Activated CD4-positive, alpha-beta T cell treated with anti-CD3 and anti-CD28 coated beads, Interleukin-10, Interleukin-2, amounts not matched to agents 100 ng/mL and 50 ng/mL, durations not matched to agents 16 hours and 8 hours (primary cell): ENCODE measurements around the gene CPLX1.

Experiments used
- DNase-seq: peaks from one replicate; pipeline ENCODE4 v3.0.0-alpha.2; 2020

Gene CPLX1

DNA sequence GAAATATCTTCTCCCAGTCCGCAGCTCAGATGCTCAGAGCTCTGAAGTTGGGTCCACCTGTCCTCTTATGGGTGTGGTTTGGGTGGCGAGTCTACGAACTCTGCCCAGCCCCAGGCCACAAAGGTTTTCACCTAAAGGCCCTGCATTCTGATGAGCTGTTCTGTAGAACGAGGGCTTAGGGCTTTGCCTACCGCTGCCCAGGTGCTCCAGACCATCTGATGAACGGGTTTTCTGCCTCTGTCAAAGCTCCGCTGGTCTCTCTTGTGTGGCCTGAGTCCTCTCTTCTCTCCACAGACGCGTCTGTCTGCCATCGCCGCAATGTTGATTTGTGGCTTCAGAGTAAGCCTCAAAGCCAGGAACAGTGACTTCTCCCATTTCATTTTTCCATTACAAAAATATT is 28.4 kb upstream of the CPLX1 start:
- DNase-seq = no peak

- no peak for DNase-seq
Measured at GRCh38 chr4:853416-853781, 27.5 kb upstream of the CPLX1 start.

DNA sequence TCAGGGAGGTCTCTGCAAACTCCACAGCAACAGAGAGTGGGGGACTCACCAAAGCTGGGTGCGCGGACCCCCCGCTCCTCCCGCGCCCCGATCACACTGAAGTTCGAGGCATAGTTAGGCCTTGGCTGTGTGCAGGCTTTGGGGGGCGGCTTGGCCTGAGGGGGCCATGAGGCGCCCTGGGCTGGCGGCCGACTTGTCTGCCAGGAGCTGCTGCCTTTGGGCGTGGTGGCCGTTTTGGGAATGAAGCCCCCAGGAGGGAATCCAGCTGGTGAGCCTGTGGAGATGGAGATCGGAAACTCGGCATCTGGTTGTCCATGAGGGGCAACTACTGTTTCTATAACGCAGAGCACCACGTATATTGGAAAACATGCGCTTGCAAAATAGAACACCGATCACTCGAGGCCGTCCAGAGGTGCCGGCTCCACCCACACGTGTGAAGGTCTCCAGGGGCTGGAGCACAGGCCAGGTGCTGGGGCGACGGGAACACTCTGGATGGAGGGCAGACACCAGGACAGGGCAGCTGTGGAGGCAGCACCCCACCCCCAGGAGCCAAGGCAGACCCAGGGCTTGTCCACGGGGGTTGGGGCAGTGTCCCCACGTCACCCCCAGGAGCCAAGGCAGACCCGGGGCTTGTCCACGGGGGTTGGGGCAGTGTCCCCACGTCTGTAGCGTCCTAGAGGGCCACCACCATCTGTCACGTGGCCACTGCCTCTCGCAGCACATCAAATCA is 25.9 kb upstream of the CPLX1 start:
- no peak for DNase-seq

DNA sequence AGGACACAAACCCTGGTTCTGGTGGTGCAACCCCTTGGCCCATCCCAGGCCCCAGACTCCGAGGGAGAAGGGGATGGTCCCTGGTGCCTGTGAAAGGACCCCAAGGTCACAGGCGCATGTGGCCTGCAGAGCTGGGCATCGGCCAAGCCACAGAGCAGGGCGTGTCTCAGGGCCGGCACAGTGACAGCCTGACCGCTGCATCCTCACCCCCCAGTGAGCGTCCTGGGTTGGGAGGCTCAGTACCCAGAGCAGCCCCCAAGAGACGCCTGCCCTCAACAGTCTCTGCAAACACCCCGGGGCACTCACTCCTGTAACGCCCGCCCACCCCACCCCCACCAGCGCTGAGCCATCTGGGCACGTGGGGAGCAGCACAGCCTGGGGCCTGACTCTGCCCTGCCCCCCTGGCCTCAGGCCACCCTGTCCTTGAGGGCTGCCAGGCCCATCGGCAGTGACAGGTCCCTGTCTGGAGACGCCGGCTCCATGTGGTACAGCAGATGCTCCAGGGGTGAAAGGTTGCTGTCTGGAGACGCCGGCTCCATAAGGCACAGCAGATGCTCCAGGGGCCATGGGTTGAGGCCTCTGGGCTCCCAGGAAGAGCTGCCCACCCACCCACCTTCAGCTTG is 24.5 kb upstream of the CPLX1 start:
- no peak for DNase-seq

DNA sequence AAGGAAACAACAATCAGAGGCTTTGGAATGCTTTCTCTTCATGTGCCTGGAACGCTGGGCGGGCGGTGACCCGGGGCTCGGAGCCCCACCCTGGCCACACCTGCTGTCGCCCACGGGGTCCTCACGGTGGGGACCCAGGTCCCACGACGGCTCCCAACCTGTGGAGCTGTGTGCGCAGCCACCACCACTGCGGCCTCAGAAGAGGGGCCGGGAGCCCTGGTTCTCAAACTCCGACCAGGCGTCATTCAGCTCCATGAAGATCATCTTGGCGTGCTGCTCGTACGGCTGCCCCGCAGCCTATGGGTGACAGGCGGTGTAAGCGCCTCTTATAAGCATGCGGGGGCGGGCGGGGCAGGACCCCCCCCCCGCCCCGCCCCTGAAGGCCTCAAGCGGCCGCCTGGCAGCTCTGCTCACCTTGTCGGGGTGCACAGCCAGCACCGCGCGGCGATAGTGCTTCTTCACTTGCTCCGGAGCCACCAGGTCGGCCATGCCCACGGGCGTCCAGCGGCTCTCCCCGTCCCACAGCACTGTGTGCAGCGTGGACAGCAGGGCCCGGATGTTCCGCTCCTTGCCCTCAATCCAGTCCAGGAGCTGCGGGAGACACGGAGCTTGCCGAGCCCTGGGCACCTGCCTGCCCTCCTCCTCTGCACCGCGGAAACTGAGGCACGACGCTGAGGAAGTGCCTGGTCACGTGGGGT is 23.7 kb upstream of the CPLX1 start:
- no peak for DNase-seq

- no peak for DNase-seq
Measured at GRCh38 chr4:848803-849477, 23.0 kb upstream of the CPLX1 start.

GRCh38 chr4:848307-848691 is 22.4 kb upstream of the CPLX1 start:
- no peak for DNase-seq

GRCh38 chr4:845836-846251 is 19.9 kb upstream of the CPLX1 start:
- DNase-seq = no peak

GRCh38 chr4:845233-845835 is 19.4 kb upstream of the CPLX1 start:
- DNase-seq = no peak

- DNase-seq = no peak
Measured at GRCh38 chr4:844752-845232, 18.9 kb upstream of the CPLX1 start.

GRCh38 chr4:839675-840443 is 13.9 kb upstream of the CPLX1 start:
- DNase-seq = peak; percentile 59

DNA sequence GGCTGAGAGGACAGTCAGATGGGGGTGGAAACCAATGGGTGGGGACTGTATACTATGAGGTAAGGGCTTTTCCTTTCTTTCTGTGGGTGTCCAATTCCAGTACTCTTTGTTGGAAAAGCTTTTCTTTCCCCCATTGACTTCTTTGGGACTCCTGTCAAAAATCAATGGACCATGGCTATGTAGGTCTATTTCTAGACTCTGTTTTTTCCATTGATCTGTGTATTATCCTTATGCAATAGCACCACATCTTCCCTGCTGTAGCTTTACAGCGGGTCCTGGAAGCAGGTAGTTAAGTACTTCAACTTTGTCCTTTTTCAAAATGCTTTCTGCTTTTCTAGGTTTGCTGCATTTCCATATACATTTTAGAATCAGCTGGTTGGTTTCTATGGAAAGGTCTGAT is 11.8 kb upstream of the CPLX1 start:
- DNase-seq = no peak

GRCh38 chr4:836750-837301 is 10.9 kb upstream of the CPLX1 start:
- DNase-seq = no peak

GRCh38 chr4:836003-836511 is 10.1 kb upstream of the CPLX1 start:
- DNase-seq = no peak

- DNase-seq = no peak
Measured at GRCh38 chr4:835148-836002, 9.4 kb upstream of the CPLX1 start.

DNA sequence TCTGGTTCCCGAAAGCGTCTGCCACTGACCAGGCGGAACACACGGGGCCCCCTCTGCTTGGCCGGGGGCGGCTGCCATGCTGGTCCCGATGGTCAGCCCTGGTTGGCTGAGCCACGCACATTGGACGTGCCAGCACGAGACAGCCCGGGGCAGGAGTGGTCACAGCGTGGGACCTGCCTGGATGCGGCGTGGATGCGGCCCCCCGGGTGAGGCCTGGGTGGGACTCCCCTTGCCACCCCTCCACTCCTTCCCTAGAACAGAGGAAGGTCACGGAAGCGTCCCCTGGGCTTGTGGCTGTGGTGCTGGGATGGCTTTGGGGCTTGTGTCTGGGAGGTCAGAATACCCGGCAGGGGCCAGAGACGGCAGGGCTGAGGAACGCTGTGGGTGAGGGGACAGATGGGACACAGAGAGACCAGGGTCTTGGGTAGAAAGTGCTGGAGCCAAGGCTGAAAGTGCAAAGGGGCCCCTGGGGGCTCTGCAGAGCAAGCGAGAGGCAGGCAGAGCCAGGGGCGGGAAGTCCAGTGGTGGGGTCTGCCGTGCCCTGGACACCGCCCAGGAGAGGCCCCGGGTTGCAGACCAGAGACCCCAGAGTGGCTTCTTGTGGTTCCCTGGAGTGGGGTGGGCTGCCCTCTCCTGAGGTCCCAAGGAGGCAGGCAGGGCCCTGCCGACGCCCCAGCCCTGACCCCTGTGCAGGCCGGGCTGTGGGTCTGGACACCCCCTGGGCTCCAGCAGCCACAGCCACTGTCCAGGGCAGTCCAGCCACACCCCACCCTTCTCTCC is 8.6 kb upstream of the CPLX1 start:
- DNase-seq = no peak

GRCh38 chr4:833731-834367 is 7.9 kb upstream of the CPLX1 start:
- DNase-seq = no peak

DNA sequence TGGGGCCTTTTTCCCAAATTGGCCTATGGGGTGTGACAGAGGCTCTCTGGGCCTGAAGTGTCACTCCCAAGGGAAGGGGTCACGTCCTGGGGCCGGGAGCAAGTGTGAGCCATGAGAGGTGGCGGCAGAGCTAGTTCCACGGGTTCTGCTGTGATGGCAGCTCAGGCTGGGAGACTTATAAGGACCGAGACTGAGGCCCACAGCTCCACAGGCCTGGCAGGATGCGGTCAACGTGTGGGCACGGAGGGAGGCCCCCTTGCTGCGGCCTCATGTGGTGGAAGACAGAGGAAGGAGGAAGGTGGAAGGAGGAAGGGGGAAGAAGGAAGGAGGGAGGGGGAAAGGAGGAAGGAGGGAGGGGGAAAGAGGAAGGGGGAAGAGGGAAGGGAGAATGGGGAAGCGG is 7.2 kb upstream of the CPLX1 start:
- DNase-seq = peak; percentile 39

DNA sequence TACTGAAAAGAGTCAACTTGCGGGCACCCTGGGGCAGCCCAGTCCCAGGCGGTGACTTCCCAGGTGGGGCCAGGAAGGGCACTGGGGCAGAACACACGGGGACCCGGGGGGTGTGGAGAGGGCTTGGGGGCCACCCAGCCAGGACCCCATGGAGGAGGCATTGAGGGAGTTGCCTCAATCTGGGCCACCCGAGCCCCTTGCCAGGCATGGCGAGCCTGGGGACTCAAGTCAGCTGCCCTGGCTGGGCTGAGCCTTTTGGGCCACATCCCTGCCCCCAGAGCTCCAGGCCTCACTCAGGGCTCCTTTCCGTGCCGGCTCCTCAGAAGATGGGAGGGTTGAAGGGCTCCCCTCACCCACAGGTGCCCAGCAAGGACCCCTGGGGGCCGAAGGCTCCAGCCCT is 6.6 kb upstream of the CPLX1 start:
- no peak for DNase-seq

DNA sequence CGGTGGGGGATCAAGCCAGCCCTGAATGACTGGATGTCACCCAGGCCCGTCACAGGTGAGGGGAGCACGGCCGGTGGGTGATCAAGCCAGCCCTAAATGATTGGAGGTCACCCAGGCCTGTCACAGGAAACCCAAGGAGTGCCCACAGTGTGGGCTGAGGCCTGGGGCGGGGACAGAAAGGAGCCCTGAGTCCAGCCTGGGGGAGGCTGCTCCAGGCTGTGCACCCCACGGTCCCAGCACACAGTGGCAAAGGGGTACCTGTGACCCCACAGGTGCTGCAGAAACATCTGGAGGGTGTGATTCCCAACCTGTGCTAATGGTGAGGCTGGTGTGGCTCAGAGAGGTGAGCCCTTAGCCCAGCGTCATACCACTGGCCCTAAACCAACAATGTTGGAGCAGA is 6.2 kb upstream of the CPLX1 start:
- DNase-seq = no peak
